ENCODE results near the gene PIAS4.
"Not testable (repeated sequence)": the region's sequence is repeated elsewhere in the genome, so short reads cannot be mapped to it uniquely, and the experiment has no call there.

PIAS4 gene, protein sequence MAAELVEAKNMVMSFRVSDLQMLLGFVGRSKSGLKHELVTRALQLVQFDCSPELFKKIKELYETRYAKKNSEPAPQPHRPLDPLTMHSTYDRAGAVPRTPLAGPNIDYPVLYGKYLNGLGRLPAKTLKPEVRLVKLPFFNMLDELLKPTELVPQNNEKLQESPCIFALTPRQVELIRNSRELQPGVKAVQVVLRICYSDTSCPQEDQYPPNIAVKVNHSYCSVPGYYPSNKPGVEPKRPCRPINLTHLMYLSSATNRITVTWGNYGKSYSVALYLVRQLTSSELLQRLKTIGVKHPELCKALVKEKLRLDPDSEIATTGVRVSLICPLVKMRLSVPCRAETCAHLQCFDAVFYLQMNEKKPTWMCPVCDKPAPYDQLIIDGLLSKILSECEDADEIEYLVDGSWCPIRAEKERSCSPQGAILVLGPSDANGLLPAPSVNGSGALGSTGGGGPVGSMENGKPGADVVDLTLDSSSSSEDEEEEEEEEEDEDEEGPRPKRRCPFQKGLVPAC

DNA sequence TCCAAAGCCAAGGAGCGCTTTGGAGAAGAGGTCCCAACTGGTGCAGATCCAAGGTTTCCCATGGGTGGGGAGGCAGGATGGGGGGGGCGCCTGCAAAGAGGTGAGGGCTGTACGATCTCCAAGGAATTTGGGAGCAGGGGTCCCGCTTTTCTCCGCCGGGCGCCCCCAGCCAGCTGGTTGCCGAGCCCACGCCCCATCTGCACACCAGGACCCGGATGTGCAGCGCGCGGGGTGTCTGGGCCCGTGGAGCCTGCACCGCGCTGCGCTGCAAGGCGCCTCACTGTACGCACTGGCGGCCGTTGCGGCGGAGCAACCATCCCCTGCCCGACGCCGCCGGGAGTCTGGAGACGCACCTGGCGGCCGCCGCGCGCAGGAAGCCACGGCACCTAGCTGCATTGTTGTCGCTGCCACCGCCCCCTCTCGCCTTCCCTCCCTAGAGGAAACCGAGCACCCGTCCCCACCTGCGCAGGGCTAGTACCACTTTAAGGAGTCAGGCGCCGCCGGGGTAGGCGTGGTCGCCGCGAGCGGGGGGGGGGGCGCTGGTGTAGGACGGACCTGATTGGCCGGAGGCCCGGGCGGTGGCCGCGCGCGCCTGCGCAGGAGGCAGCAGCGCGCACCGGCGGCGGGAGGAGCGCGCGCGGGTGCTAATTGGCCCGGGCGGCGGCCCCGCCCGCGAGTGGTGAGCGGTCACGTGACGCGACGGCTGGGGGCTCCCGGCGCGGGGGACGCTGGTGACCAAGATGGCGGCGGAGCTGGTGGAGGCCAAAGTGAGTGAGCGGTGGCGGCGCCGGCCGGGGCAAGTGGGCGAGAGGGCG, at the start of gene PIAS4:
PIAS4 (plus strand) TSS at position 716 of the 815 bp plus-strand sequence; CDS start at position 741, 25 bp downstream.
- DNase-seq (ENCODE audit: low read depth in 2 of 3, low spot score in 2 of 3) = peak; percentile 88 to 96 (median 95)

DNA sequence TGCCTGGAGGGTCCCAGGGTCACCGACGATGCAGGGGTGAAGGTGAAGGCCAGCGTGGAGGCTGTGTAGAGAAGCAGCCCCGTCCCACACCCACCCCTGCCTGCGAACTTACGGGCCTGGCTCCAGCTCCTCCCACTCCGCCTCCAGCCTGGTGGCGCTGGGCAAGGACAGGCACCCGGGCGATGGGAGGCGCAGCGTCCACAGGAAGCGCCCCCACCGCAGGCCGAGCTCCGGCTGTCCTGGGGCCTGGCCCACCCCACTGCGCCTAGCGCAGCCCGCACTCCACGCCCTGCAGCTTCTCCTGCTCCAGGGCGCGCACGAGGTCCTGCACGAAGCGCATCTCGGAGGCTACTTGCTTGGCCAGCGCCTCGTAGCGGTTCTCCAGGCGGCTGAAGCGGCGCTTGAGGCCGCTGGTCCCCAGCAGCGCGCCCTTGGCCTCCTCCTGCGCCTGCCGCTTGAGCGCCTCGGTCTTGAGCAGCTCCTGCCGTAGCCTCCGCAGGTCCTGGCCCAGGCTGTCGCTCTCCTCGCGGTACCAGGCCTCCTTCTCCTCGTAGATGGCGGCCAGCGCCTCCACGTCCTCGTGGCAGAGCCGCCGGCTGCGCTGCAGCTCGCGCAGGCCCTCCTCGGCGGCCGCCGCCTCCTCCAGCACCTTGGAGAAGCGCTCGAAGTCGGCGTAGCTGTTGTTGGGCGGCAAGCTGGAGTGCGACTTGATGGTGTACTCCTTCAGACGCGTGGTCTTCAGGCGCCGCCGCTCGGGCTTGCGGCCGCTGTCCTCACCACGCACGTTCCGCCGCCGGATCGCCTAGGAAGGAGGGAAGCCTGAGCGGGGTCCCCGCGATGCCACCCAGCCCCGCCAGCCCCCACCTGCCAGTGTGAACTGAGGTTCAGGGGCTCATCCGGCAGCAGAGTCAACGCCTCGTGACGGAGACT, 48.4 kb upstream of the PIAS4 start:
- DNase-seq (ENCODE audit: low read depth in 2 of 3, low spot score in 2 of 3) = no peak

DNA sequence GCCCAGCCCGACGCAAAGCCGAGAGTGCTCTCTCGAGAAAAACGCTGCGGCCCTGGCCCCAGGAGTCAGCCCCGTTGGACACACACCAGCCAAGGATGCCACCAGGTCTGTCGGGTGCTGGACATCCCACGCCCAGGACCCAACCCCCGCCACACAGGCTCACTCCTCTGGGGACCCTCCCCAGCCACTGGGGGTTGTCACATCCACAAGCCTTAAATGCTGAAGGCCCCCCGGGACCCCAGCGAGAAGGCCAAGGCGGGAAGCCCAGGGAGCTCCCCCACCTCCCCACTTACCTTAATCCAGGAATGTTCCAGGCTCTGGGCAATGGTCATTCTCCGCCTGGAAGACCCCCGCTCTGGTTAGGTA, 47.8 kb upstream of the PIAS4 start:
- no peak for DNase-seq (ENCODE audit: low read depth in 2 of 3, low spot score in 2 of 3)

DNA sequence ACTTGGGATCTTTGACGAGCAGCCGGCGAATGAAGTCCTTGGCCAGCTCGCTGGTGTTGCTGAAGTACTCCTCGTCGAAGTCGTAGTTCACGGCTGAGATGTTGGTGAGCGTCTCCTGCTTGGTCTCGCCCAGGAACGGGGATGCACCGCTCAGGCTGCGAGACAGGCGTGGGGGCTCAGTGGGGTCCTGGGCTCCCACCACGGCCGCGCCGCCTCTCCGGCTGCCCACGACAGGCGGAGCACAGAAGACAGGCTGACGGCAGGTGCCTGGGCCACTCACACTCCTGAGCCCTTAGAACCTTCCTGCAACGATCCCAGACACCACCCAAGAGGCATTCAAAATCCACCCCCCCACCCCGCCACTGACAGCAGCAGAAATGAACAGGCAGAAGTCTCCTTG, 46.5 kb upstream of the PIAS4 start:
- no peak for DNase-seq (ENCODE audit: low read depth in 2 of 3, low spot score in 2 of 3)

DNA sequence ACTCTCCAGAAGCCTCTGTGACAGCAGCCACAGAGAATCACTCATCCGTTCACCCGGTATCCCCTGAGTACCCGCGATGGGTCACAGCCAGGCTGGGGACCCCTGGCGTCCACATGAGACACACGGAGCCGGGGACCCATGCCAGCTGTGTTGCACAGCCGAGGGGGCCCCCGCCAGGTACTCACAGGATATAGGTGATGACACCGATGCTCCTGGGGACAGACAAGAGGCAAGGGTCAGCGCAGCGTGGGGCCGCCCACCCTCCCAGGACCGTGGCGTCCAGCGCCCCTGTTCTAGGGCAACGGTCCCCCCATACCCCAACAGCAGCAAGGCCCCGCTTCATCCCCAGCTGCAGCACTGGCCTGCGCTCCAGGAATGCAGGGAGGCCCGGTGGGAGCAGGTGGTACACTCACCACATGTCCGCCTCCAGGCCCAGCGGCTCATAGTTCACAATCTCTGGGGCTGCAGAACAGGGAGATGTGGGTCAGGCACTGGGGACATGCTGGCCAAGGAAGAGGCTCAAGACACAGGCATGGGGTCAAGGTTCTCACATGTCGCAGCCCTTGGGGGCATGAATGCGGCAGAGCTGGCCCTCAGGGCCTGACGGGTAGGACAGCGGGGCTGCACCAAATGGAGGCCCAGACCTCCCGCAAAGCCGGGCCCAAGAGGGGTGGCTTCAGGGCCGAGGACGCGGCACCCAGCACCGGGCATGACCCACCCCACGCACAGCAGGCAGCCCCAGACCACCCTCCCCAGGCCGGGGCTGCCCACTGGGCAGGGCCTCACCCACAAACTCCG, 43.9 kb upstream of the PIAS4 start:
- no peak for DNase-seq (ENCODE audit: low read depth in 2 of 3, low spot score in 2 of 3)

DNA sequence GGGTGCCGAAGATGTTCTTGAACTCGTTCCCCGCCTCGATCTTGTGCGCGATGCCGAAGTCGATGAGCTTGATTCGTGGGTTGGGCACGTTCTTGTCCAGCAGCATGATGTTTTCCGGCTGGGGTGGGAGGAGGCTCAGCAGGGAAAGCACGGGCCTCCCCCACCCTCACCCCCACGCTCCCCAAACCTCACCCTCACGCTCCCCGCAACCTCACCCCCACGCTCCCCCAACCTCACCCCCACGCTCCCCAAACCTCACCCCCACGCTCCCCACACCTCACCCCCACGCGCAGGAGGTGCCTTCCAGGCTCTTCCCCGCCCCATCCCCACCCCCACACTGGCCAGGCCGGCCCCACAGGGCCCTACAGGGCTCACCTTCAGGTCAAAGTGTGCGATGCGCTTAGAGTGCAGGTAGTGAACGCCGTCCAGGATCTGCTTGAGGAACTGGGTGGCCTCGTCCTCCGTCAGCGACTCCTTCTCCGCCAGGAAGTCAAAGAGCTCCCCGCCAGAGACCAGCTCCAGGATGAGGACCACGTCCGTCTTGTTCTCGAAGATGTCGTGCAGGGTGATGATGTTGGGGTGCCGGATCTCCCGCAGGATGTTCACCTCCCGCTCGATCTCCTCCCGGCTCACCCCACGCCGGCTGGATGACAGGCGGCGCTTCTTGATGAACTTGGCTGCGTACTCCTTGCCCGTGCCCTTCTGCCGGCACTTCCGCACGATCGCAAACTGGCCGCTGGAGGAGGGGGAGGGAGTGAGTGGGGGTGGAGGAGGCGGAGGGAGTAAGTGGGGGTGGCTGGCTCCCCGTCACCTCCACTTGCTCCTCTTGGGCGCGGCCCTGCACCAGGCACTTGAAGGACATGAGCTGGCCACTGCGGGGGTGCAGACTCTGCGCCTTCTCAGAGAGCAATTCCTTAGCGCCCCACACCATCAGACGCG, 43.0 kb upstream of the PIAS4 start:
- DNase-seq (ENCODE audit: low read depth in 2 of 3, low spot score in 2 of 3) = no peak

DNA sequence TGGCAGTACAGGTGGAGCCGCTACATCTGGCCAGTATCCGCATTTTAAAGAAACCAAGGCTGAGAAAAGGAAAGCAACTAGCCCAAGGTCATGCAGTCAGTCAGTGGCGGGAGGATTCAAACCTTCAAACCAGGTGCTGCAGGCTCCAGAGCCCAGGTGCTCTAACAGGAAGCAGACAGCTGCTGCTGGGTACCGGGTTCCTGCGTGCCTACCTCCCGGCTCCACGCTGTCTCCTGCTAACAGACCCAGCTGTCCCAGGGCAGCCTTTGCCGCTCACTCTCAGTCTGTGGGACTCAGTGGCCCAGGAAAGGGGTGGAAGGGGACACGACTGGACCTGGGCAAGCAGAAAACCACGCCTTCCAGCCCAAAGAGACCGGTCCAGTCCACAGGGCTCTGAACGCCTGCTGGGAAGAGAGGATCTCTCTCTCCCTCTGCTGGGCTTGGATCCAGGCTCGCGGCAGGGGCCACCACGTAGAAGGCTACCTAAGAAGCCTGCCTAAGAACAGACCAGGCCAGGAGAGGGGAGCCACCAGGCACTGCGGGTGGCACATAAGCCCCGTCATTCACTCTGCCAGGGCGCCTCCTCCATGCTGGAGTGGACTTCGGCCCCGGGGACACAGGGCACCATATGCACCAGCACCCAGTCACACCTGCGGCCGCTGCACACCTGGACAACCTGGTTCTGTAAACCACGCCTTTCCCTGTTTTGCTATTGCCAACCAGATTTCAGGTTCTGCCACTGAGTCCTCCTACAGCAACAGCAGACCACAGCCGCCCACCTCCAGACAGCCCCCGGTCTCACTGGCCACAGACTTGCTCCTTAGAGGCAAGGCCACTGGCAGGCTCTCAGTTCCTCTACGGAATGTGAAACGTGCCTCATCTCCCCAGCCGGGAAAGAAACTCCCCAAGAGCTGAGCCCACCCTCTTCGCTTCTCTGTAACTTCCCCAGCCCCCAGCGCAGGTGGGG, 41.2 kb upstream of the PIAS4 start:
- DNase-seq (ENCODE audit: low read depth in 2 of 3, low spot score in 2 of 3) = no peak

DNA sequence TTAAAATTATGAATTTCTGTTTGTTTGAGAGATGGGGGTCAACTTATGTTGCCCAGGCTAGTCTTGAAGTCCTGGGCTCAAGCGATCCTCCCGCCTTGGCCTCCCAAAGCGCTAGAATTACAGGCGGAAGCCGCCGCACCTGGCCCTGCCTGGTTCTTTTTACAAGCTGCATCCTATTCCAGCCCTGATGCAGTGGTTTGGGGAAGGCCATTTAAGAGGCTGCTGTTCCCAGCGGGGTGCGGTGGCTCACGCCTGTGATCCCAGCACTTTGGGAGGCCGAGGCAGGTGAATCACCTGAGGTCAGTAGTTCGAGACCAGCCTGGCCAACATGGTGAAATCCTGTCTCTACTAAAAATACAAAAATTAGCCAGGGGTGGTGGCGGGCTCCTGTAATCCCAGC, 39.6 kb upstream of the PIAS4 start:
- not testable (repeated sequence) for DNase-seq (ENCODE audit: low read depth in 2 of 3, low spot score in 2 of 3)

DNA sequence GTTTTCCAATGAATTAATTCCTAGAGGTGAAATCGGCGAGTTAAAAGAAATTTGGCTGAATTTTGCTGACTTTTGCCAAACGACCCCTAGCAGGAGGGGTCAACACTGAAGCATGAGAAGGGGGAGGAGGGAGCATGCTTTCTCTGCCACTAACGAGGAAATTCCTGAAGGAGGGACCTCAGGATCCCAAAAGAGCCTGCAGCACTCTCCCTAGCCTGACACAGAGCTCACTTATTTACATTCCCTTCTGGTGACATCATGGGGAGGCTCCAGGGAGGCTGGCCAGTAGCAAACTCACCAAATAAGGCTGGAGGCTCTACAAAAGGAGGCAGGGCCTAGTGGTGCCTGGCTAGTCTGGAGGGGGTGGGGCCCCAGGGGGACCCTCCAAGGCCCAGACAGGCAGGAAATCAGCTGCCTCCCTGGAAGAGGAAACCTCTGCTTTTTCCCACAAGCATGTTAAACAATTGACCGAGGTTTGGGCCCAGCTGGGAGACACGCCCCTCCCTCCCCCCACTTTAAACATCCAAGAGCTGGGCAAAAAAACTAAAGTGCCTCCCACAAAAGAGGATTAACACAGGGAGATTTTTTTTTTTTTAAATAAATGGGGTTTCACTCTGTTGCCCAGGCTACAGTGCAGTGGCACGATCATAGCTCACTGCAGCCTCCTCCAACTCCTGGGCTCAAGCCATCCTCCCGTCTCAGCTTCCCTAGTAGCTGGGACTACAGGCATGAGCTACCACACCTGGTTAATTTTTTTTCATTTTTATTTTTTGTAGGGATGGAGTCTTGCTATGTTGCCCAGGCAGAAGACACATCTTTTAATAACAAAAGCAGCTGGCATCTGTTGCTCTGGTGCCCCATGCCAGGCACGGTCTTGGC, 38.7 kb upstream of the PIAS4 start:
- DNase-seq (ENCODE audit: low read depth in 2 of 3, low spot score in 2 of 3) = no peak

DNA sequence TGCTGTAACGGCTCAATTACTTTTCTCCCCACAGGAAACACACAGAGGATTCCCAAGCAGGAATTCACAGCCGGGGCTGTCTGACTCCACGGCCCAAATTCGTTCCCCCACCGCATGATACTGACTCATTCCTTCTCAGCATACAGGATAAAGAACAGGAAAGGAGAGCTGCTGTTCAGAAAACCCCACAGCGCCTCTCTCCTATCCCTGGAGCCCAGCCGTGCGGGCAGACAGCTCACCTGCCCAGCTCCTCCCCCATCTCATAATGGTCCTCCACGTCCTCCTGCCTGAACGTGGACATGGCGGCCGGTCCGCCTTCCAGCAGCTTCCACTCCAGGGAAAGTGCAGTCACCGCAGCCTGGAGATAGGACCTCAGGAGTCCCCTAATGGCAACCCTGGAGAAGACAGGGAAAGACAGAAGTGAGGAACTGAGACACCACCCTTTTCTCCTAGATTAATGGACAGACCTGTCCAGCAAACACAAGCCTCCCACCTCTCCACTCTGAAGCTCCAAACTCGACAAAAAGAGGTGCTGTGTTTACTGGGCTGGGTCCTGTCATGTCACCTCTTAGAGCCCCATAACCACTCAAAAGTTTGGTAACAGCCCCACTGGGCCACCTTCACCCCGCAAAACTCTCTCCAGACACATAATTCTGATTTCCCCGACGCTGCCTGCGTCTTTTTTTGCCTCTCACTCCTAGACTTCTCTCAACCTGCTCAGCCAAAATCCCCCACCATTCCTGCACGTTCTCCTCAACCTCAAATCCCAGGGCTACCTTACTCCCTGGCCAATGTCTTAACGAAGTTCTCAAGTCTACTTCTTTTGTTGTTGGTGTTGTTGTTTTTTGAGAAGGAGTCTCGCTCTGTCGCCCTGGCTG, 37.9 kb upstream of the PIAS4 start:
- no peak for DNase-seq (ENCODE audit: low read depth in 2 of 3, low spot score in 2 of 3)

DNA sequence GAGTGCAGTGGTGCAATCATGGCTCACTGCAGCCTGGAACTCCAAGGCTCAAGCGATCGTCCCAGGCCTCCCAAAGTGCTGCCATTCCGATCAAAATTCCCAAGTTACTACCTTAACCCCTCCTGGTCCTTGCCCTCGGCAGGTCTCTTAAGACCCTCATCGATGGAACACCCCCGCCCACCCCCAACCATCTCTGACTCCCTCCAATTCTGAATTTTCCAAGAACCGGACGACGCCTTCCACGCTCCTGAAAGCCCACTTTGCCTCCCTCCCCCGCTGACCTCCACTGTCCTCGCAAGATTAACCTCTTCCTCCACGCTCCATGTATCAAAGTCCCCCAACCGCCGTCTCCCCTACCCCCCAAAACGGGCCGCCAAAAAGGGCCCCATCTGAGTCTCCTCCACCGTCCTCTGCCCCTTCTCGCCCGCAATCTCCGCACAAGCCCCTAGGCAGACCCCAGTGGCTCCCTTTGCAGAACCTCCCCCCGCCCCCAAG, 37.2 kb upstream of the PIAS4 start:
- no peak for DNase-seq (ENCODE audit: low read depth in 2 of 3, low spot score in 2 of 3)

DNA sequence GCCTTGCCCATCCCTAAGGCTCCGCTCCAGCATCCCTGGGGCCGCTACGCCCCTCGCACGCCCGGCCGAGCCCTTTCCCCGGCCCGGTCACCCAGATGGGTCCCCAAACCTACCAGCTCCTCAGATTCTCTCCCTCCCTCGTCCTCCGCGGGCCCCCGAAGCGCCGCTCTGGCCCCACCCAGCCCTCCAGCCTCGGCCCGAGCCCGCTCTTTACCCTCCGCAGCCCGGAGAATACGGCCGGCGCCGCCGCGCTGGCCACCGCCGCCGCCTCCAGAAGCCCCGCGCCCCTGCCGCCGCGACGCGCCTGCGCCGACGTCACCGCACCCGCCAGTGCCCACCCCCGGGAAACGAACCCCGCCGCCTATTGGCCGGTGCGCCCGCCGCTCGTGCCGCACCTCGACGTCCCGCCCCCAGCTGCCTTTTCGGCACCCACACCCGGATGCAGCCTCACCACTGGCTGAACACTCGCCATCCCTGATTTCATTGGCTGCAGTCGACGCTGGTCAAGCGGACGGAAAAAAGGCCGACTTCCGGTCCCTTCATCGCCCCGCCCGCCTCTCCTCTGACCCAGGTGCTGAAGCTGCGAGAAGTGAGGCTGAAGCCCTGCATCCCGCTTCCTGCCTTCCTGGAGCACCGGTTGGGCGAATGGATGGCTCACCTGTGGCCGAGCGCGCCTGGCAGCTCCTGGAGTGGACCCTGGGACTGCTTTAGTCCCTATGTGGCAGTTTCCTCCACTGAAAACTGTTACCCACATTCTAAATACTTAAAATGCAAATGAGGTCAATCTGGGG, 36.5 kb upstream of the PIAS4 start, which contains the start of gene DAPK3:
DAPK3 (minus strand) TSS at position 292 of the 791 bp plus-strand sequence. CDS start 1,364 bp downstream, outside the sequence.
- peak; percentile 91 to 93 (median 93) for DNase-seq (ENCODE audit: low read depth in 2 of 3, low spot score in 2 of 3)

DNA sequence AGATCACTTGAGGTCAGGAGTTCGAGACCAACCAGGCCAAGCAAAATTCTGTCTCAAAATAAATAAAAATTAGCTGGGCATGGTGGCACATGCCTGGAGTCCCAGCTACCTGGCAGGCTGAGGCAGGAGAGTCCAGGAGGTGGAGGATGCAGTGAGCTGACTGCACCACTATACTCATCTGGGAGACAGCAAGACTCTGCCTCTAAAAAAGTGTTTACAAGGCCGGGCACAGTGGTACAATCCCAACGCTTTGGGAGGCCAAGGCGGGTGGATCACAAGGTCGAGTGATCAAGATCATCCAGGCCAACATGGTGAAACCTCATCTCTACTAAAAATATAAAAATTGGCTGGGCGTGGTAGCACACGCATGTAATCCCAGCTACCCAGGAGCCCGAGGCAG, 32.4 kb upstream of the PIAS4 start:
- DNase-seq (ENCODE audit: low read depth in 2 of 3, low spot score in 2 of 3) = no peak

DNA sequence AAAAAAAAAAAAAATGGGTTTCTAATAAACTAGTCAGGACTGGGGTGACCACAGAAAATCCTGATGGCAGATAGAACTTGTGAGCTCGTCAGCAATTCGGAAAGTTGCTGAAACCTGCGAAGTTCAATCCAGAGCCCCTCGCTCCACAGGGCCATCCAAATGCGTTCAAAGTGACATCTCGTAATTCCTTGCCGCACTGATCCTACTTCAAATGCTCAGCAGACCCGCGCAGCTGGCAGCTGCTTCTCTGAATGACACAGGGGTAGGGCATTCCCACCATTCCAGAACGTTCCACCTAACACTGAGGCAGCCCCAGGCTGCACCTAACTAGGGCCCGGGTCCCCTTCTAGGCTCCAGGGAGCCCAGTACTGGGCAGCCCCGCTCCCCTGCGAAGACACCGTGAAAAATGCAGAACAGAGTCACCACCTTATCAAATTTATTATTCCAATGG, 31.9 kb upstream of the PIAS4 start:
- DNase-seq (ENCODE audit: low read depth in 2 of 3, low spot score in 2 of 3) = no peak
